Stimulated activated CD4-positive, alpha-beta T cell treated with anti-CD3 and anti-CD28 coated beads, Interleukin-1b, Interleukin-23, amount 100 ng/mL, for 4 hours (primary cell): ENCODE measurements around the gene WWTR1.

Experiments
- DNase-seq, 2 donors: peaks; one replicate each; pipeline ENCODE4 v3.0.0-alpha.2; 2020; ENCODE audit warnings: low read depth in 2 of 2

The WWTR1 gene

GRCh38 chr3:149657926-149658743 lies at the start of gene WWTR1:
Gene WWTR1, minus strand, starts transcription at chr3:149658025. Its CDS starts 719 bp downstream, at chr3:149657306.
- no peak for DNase-seq

DNA sequence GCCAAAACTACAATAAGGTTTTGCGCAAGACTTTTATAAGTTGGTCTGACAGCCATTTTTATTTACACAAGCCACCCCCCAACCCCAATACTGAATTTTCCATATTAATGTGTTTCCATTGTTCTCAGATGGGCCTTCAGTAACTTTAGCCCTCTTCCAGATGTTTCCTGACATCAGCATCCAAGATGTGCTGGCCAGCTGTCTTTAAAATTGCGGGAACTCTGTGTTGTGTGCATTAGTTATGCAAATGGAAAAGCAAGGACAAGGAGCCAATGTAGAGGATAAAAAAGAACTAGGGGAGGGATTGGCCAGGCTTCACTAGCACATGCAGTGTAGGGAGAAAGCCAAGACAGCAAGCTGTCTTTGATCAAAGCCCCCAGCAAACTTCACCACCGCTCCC lies 49.1 kb upstream of the WWTR1 start:
- DNase-seq, result no peak

- DNase-seq, result no peak
These were observed 47.6 kb upstream of the WWTR1 start for GRCh38 chr3:149705416-149705815.

GRCh38 chr3:149703466-149703865 lies 45.6 kb upstream of the WWTR1 start:
- DNase-seq, result no peak

DNA sequence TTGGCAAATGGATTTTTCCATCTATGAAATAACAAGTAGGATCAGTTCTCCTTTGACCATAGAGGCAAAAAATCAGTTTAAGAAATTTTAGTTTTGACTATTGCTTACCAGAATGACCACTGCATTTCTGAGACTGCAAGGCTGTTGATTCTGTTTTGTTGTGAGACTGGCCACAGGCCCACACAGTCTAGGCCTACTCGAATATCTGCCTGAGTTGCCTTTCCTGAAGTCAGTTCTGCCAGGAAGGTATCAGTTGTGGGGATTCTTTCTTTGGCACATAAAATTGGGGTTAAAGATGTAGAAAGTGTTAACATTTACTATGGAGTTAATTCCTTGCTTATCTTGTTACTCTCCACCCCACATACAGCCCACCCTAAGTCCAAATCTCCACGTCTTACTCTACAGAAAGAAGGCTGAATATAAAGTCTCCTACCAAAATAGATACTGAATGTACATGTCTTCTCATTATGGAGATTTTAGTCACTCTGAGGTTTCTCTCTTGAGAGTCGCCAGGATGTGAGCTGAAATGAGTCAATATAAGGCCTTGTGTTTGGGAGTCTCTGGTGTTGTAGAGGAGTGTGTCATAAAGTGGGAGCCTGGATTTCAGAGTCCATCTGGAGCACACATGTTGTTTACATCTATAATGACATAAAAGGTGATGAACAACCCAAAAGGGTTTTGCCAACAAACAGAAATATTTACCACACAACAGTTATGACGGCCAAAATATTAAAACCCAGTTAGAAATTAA lies 45.0 kb upstream of the WWTR1 start:
- DNase-seq, result no peak

GRCh38 chr3:149701977-149702350 lies 44.1 kb upstream of the WWTR1 start:
- DNase-seq, result no peak

DNA sequence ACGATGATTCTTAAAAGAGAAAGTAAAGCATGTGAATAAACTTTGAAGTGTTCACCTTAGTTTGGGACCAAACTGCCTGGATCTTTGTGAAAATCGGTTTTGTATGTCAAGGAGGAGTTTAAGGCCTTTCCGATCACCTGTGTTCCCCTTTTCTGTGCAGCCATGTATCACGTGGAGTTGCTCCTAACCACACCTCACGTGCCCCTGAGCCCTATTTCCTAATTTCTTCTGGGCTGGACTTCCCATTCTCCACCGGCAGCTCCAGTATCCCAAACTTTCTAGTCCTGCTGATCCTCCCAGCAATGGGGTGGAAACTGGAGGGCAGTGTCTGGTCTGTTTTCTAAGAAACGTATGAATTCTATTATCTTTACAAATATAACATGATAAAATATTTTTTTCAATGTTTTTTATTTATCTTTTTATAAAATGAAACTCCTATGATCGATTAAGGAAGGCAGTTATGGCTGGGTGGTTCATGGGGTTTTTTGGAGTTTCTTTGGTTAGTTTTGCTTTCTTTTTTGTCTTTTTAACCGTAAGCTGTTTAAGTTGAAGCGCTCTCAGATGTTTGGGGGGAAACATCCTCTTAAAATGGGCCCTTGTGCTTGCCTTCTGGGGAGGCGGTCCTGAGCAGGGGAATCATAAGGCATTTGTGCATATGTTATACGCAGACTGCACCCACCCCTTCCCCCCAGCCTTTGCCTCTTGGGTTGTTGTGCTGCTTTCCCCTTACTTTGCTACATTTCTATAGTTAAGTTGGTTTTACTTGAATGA lies 43.6 kb upstream of the WWTR1 start:
- peak in 1 of 2 donors; percentile 1 for DNase-seq

- no peak for DNase-seq
These were observed 30.4 kb upstream of the WWTR1 start for GRCh38 chr3:149688122-149688757.

DNA sequence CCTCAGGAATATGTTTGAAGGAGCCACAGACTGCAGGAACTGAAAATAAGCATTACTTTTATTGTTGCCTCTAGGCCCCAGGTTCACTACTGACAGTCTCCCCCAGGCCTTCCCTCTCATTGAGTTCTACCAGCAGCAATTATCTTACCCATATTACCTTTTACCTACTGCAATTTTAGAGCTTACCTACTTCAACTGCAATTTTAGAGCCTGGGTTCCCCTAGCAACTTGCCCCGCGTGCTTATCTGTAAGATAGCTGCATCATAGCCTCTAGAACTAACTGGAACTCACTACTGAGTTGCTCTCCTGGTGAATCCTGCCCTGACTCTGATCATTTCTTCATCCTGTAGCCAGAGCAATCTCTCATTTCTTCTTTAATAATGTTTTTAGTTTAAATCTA lies 29.2 kb upstream of the WWTR1 start:
- DNase-seq, result no peak

DNA sequence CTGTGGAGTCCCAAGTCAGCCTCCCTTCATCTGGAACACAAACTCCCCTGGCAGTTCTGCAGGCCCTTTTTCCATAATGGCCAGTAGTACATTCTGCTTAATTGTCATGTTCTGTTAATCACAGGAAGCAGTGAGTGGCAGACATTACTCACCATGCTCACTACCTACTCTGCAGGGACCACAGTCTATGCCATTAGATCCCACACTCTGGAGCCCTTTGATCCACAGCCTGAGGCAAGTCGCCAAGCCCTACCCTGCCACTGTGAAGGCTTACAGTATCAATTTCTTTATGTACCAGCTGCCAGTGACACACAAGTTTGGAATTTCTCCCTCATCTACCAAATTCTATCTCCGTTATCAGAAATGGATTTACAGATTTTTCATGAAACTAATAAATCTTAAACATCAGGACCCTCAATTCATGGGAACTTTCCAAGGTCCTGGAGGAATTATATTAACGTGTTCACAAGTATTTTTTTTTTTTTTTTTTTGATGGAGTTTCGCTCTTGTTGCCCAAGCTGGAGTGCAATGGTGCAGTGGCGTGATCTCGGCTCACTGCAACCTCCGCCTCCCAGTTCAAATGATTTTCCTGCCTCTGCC lies 20.6 kb upstream of the WWTR1 start:
- no peak for DNase-seq

DNA sequence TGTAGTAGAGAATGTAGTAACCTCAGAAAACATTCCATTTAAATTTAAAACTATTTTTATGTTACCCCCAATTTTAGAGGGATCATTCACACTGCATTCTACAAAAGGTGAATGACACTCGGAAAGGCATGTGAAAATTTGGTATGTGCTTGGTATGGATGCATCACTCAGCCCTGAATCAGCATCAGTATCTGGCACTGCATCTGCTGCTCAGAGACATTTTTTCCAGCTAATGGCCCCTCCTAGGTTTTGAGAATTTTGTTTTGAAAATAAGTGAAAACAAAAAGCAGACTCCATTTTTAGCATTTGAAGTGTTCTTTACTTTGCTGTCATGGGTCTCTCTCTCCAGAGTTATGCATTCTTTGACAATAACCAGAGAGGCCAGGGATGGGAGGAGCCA lies 15.6 kb upstream of the WWTR1 start:
- no peak for DNase-seq

DNA sequence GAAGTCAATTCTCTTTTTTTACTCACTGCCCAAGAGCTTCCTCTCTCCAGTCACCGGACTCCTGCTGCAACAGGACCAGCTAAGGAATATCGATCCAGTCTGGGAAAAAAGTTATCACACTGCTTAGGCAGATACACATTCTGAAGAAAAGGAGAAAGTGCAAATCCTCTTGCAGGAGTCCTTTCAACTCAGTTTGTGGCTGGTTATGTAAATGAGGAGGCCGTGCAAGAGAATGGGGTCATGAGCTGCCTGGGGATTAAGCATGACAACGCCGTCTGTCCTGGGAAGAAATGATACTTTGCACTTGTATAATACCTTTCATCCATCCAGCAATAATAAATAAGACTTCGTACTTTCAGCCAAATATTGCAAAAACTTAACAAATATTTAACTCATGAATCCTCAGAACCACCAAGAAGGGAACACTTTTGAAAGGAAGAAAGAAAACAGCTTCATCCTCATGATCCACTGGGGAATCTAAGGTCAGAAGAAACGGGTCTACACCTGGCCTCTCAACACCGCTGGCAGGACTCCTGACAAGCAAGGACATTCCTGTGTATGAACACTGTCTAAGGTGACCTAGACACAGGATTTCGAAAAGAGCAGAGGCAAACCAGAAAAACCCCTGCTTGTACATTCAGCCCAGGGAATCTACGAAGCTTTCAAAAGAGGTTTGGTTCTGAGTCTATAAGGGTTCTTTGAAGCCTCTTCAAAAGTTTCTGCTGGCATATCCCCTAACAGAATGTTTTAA lies 13.1 kb upstream of the WWTR1 start:
- no peak for DNase-seq

DNA sequence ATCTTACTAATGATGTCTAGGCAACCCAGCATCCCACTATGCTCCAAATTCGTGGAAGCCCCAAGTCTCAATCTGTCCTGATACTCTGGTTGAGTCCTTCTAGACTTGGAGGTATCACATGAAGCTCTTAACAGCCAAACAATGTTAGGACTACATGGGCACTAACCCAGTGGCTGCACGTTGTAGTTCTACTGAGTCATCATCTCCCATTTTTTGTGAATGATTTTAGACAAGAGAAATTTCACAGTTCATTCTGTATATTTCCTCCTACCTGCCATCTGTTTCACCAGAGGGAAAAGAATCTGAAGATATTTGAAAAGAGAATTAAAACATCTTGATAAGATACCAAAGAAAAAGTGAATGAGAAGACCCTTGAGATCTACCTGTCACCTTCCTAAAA lies 9.8 kb upstream of the WWTR1 start:
- no peak for DNase-seq

- DNase-seq, result no peak
These were observed 6.1 kb upstream of the WWTR1 start for GRCh38 chr3:149663966-149664365.

DNA sequence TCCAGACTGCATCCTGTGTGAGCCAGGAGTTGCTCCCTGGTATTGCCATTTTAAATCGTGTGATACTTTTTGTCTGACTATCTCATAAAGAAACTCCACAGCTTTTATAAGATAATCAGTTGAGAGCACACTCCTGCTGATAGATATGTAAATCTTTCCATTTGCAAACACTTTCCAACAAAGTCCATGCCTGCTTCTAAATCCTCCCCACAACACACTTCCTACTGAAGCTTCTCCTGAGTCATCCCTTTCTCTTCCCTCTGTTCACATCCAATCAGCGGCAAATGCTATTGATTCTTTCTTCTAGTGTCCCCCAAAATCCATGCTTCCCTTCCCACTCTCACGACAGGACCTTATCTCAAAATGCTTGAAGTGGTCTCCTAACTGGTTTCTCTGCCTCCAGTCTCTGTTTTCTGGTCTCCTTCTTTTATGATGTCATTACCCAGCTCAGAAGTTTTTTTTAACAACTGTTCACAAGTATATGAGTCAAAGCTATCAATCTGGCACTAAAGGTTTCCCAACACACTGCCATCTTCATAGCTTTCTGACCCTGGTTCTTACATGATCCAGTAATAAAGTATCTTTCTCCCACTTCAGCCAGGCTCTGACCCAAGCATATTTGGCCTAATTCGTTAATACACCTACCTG lies 4.5 kb upstream of the WWTR1 start:
- no peak for DNase-seq

GRCh38 chr3:149660462-149660861 lies 2.6 kb upstream of the WWTR1 start:
- no peak for DNase-seq

GRCh38 chr3:149658744-149659497 lies 1.1 kb upstream of the WWTR1 start:
- no peak for DNase-seq

GRCh38 chr3:149657321-149657925 lies 402 bp downstream of the WWTR1 start:
- DNase-seq, result peak in 1 of 2 donors; percentile 12
